GM19463 (cell line): ENCODE data around the gene BOLL.
"Not testable (repeated sequence)": the region's sequence is repeated elsewhere in the genome, so short reads cannot be mapped to it uniquely, and the experiment has no call there.

Source experiments
- ATAC-seq: cut with Tn5 transposase; IDR thresholded peaks from one replicate; pipeline ENCODE4 v1.9.1; 2021; ENCODE audit warnings: mild to moderate bottlenecking, moderate library complexity; ENCODE audit not compliant: unreplicated experiment

The BOLL gene

DNA sequence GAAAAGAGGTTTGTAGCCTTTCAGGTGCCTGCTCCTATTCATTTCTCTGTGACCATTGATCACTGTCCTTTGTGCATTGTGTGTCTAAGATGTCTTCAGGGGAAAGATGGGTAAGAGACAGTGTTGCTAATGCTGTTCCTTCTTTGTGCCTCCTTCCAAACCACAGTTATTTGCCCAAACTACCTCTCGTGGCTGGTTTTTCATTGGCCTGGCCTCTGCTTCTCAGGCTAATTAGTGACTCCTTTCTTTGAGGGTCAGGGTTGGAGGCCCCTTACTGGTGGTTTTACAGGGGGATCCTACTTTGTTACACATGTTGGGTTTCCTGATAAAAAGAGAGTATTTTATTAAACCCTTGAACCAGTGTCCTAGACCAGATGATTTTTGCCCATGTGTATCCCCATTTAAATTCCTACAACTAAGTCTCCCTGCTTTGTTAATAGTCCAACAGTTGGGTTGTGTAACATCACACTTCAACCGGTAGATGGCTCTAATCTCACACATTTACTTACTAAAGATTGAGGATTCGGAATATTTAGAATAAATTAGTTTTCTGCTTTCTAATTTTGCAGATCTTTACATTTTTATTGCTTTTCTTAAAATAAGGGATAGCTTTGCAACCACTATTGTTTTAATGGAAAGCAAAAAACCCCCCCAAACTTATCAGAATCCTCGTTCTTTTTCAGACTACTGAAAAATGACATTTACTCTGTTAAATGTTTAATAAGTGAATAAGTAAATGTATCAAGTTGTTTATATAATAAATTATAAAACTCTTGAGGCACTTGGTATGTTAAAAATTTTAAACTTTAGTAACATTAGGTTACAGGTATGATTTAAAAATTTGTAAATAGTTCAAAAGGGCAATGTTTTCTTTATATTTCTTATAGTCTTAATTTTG is 77.6 kb downstream of the BOLL start:
- ATAC-seq = no peak

GRCh38 chr2:197706839-197707207 is 78.3 kb downstream of the BOLL start:
- no peak for ATAC-seq

DNA sequence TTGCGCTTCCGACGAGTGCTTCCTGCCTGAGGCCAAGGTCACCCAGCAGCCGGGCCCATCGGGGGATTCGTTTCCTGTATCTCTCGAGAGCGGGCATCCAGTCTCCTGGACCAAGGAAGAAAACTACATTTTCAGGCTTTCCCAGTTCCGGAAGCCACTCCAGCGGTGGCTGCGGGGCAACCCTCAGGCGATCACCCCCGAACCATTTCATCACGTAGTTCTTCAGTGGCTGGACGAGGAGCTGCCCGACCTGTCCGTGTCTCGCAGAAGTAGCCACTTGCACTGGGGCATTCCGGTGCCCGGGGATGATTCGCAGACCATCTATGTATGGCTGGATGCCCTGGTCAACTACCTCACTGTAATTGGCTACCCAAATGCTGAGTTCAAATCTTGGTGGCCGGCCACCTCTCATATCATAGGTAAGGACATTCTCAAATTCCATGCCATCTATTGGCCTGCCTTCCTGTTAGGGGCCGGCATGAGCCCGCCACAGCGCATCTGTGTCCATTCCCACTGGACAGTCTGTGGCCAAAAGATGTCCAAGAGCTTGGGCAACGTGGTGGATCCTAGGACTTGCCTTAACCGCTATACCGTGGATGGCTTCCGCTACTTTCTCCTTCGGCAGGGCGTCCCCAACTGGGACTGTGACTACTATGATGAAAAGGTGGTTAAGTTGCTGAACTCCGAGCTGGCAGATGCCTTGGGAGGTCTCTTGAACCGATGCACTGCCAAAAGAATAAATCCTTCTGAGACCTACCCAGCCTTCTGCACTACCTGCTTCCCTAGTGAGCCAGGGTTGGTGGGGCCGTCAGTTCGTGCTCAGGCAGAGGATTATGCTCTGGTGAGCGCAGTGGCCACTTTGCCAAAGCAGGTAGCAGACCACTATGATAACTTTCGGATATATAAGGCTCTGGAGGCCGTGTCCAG is 78.9 kb downstream of the BOLL start:
- no peak for ATAC-seq

- ATAC-seq = peak; percentile 86
Measured at GRCh38 chr2:197705121-197705911, 79.8 kb downstream of the BOLL start, which contains the start of gene MARS2. Gene MARS2 (plus strand): TSS chr2:197705369. CDS start chr2:197705406, 37 bp downstream.

DNA sequence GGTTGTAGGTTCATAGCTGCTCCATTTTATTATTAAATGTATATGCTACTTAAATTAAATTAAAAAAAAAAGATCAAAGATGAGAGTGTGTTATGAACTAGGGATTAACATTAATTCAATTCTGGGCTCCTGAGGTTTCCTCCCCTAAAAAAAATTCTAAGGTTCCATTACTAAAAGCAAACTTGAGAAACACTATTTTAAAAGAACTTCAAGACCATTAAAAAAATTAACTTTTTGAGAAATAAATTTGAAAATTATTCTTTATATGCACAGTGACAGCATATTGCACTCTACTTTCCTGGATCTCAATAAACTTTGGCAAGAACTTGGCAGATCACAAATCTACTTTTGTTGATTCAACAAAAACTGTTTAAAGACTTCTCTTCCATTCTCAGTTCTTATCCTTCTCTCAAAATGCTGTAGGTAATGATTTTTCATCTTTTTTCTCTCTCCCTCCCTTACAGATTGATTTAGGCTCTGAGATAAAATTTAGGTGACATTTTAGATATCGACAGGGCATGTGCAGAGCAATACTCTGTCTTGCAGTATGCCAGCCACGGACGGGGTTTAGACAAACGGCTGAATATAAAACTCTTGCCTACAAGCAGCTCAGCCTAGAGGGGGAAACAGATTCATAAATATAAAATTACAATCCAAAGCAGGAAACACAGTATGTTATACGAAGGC is 80.5 kb downstream of the BOLL start:
- ATAC-seq = peak; percentile 28

- no peak for ATAC-seq
Measured at GRCh38 chr2:197700960-197701359, 84.2 kb downstream of the BOLL start.

GRCh38 chr2:197699724-197700123 is 85.4 kb downstream of the BOLL start:
- ATAC-seq = not testable (repeated sequence)

- not testable (repeated sequence) for ATAC-seq
Measured at GRCh38 chr2:197696571-197696970, 88.5 kb downstream of the BOLL start.

DNA sequence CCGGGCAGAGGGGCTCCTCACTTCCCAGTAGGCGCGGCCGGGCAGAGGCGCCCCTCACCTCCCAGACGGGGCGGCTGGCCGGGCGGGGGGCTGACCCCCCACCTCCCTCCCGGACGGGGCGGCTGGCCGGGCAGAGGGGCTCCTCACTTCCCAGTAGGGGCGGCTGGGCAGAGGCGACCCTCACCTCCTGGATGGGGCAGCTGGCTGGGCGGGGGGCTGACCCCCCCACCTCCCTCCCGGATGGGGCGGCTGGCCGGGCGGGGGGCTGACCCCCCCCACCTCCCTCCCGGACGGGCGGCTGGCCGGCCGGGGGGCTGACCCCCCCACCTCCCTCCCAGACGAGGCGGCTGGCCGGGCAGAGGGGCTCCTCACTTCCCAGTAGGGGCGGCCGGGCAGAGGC is 89.1 kb downstream of the BOLL start:
- ATAC-seq = not testable (repeated sequence)

DNA sequence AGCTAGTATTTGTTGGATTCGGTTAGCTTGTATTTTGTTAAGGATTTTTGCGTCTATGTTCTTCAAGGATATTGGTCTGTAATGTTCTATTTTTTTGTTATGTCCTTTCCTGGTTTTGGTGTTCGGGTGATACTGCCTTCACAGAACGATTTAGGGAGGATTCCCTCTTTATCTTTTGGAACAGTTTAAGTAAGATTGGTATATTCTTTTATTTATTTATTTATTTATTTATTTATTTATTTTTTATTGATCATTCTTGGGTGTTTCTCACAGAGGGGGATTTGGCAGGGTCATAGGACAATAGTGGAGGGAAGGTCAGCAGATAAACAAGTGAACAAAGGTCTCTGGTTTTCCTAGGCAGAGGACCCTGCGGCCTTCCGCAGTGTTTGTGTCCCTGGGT is 89.9 kb downstream of the BOLL start:
- not testable (repeated sequence) for ATAC-seq

DNA sequence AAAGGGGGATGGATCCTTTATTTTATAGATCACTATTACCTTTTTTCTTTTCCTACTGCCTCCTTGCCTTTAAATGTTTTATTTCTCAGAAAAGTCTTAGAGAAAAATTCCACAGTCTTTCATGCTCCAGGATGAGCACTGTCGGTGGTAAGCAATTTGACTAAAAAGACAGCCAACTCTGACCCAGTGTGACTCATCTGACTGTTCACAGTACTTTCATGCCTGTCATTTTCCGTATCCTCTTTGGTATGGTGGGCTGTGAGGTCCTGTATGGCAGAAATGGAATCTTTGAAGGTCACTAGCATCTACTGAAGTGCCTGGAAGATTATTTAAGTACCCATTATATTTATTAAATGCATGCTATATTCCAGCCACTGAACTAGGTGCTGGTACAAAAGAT is 107.6 kb downstream of the BOLL start:
- no peak for ATAC-seq

GRCh38 chr2:197677056-197677455 is 108.1 kb downstream of the BOLL start:
- ATAC-seq = no peak
